Neuron (in vitro differentiated cells): Measurements from ENCODE around the gene RMND5A.

ENCODE experiments used
- H2AFZ ChIP-seq: one replicate; pipeline ENCODE4 v1.6.1; 2013; ENCODE audit warnings: low read depth, mild to moderate bottlenecking, inconsistent platforms, low read length, moderate library complexity
- H3K27me3 ChIP-seq: one replicate; pipeline ENCODE4 v1.6.1; 2013; ENCODE audit warnings: low read length; ENCODE audit not compliant: insufficient read depth
- H3K36me3 ChIP-seq: one replicate; pipeline ENCODE4 v1.6.1; 2013; ENCODE audit warnings: low read length; ENCODE audit not compliant: insufficient read depth
- H3K4me1 ChIP-seq: one replicate; pipeline ENCODE4 v1.6.1; 2013; ENCODE audit warnings: low read length; ENCODE audit not compliant: insufficient read depth
- H3K4me3 ChIP-seq: 2 replicates; pipeline ENCODE4 v1.5.1; 2013; ENCODE audit warnings: mild to moderate bottlenecking, low read length, moderate library complexity
- H3K9me3 ChIP-seq: one replicate; pipeline ENCODE4 v1.6.1; 2013; ENCODE audit warnings: low read length

RMND5A gene

DNA sequence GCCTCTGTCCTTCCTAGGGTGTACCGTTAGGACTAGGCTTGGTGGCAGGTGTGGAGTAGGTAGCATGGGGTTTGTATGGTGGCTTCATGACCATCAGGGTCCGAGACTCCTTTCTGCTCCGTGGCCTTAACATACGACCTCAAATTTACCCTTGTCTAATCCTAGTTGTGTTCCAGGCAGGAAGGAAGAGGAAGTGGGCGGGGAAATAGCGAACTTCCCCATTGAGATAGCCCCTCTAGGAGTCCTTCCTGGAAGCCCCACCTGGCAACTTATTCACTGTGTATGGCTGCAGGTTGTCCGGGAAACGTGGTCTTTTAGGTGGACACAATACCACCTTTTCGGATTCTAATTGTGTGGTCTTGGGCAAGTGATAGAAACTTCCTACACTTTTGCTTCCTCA is 61.3 kb downstream of the RMND5A start:
- H3K27me3 ChIP-seq, result peaks cover 24% of the 10 kb centered on the region
- H3K36me3 ChIP-seq, result no peaks in the 10 kb centered on the region
- no peaks in the 10 kb centered on the region for H3K9me3 ChIP-seq
- no peak overlapping the region for H3K4me3 ChIP-seq
- no peak overlapping the region for H2AFZ ChIP-seq
- H3K4me1 ChIP-seq, result no peaks in the 10 kb centered on the region

DNA sequence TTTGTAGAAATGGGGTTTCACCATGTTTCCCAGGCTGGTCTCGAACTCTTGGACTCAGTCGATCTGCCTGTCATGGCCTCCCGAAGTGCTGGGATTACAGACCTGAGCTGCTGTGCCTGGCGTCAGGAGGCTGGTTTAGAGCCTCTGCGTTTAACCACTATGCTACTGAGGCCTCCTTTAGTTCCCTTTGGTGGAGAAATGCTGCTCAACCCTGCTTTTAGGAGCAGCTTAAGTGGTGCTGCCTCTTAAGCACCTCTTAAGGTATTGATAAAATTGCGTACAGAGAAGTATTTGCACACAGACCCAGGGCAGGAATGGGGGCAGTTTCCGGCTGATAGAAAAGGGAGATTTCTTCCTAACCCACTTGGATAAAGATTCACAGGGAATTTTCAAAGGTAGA is 62.7 kb downstream of the RMND5A start:
- Histone ChIP-seq H3K36me3 (no peaks in the 10 kb centered on the region), H3K9me3 (no peaks in the 10 kb centered on the region), H2AFZ (no peak overlapping the region), H3K4me3 (no peak overlapping the region), H3K27me3 (peaks cover 28% of the 10 kb centered on the region), H3K4me1 (no peaks in the 10 kb centered on the region)

DNA sequence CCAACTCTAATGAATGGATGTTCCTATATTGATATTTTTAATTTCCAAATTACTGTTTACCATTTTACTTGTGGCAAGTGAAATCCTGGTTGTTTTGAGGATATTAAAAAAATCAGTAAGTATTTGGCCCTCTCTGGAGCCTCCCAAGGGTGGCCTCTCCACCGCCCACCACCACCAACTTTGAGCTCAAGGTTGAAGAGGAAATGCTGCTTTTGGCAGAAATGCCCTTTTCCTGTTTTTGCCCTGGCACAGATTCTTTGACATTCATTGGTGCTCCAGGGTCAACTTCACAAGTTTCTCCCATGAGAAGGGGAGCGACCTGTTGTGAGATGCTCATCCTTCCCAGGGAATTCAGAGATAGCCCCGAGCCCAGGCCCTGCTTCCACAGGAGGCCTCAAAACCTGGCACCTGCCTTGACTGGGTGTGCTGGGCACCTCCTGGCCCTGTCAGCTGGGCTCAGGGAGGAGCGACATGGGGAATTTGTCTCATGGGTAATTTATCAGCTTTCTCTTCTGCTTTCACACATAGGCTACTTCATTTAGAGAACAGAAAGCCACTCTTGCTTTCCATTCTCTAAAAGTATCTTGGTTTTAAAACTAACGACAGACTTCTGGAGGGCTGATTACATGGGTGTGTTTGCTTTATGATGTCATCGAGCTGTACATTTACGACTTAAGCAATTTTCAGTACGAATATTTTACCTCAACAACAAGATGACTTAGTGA is 63.7 kb downstream of the RMND5A start:
- Histone ChIP-seq H3K36me3 (no peaks in the 10 kb centered on the region), H2AFZ (no peak overlapping the region), H3K4me1 (no peaks in the 10 kb centered on the region), H3K4me3 (no peak overlapping the region), H3K27me3 (peaks cover 37% of the 10 kb centered on the region), H3K9me3 (no peaks in the 10 kb centered on the region)

DNA sequence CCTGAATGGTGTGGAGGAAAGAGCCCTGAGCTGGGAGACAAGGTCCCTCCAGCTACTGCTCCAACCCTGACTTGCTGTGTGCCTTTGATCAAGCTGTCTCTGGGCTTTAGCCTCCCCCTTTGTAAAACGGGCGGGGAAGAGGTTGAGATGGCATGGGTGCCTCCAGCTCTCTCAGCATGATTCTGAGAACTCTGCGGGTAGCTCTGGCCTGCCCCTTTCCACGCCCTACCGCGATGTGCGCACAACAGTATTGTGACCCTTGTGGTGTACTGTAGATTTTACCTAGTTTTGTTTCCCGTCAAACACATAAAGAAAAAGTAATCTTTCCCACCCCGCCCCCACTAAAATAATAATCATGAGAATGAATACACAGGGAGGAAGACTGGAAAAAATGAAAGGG is 65.4 kb downstream of the RMND5A start:
- no peaks in the 10 kb centered on the region for H3K4me1 ChIP-seq
- no peaks in the 10 kb centered on the region for H3K36me3 ChIP-seq
- H2AFZ ChIP-seq, result no peak overlapping the region
- H3K27me3 ChIP-seq, result peaks cover 54% of the 10 kb centered on the region
- H3K4me3 ChIP-seq, result no peak overlapping the region
- no peaks in the 10 kb centered on the region for H3K9me3 ChIP-seq

DNA sequence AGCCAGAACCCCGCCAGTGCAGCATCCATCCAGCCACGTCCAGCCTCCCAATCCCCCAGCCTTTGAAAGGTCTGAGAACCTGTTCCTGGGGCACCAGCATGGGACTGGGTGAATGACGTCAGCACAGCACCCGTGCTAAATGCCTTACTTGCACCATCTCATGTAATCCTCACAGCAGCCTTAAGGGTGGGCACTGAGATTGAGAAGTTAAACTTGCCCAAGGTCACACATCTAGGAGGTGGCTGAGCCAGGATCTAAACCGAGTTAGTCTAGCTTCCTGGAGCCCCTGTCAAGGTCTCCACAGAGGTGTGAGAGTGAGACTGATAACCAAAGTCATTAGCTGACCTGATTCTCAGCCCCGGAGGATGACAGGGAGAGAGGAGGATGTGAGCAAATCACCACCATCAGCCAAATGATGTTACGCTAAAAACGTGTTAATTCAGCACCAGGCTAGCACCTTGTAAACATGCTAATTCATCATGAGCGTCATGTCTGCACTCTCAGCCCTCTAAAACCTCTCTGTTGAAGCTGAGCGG is 66.0 kb downstream of the RMND5A start:
- Histone ChIP-seq H3K9me3 (no peaks in the 10 kb centered on the region), H3K27me3 (peaks cover 59% of the 10 kb centered on the region), H3K4me1 (no peaks in the 10 kb centered on the region), H2AFZ (no peak overlapping the region), H3K4me3 (no peak overlapping the region), H3K36me3 (no peaks in the 10 kb centered on the region)

DNA sequence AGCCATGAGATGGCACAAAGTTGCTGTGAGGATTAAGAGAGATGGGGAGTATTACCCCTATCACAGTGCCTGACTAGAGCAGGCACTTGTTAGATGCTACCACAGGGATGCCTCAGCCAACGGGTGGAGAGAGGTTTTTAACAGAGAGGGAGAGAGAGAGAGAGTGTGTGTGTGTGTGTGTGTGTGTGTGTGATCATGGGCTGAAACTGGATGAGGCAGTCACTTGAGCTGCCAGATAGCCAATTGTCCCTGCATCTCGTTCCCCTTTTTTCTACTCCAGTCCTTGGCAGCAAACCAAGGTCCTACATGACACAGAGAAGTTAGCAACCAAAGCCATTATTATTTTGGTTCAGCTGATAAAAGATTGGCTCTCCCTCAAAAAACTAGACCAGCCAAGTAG is 67.6 kb downstream of the RMND5A start:
- Histone ChIP-seq H3K9me3 (no peaks in the 10 kb centered on the region), H3K4me1 (peaks cover 4% of the 10 kb centered on the region), H3K4me3 (no peak overlapping the region), H2AFZ (no peak overlapping the region), H3K36me3 (no peaks in the 10 kb centered on the region), H3K27me3 (peaks cover 74% of the 10 kb centered on the region)

DNA sequence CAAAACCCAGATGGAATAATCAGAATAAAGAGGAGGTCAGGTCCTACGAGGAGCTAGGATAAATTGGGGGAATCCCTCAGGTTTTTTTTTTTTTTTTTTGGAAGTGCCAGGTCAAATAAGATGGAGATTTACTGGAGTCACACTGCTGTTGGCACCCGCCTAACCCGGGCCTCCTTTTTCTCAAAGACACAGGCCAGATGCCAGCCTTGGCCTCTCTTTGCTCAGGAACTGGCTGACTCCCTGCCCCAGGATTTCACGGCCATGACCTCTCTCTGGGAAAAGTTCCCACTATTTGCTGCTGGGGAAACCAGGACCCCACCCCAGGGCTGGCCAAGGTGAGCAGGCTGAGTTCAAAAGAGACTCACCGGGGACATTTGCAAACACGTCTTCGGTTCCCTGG is 68.1 kb downstream of the RMND5A start:
- no peaks in the 10 kb centered on the region for H3K9me3 ChIP-seq
- H3K4me1 ChIP-seq, result peaks cover 4% of the 10 kb centered on the region
- H3K27me3 ChIP-seq, result peaks cover 78% of the 10 kb centered on the region
- no peak overlapping the region for H2AFZ ChIP-seq
- H3K4me3 ChIP-seq, result no peak overlapping the region
- H3K36me3 ChIP-seq, result no peaks in the 10 kb centered on the region

DNA sequence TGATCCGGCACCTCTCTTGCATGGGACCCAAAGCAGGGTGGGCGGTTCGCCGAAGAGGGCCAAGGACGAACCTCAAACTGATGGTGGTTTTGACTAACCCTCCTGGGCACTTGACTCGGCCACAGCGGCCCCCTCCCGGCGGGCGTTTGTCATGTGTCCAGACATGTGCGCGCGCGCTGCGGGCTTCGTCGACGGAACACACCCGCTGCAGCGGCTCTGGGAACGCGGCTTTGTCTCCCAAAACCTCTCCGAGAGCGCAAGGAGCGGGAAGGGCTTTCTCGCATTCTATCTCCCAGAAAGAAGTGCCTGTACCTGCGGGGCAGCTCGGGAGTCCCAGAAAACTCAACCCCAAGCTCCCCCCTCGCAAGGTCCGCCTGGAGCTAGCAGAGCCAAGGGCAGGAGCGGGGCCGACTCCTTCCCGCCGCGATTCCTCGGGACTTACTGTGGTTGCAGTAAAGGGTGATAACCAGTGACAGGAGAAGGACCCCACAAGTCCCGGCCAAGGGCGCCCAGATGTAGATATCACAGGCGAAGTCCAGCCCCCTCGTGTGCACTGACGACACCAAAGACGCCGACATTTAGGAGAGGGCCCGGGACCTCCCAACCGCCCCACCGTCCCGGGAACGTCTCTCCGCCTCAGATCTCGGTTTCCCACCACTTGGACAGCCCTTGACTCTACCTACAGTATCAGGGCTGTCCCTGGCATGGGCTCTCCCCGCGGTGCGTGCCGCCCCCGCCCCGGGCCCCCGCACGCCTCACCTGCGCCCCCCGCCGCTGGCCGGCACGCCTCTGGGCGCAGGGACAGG is 69.0 kb downstream of the RMND5A start:
- peak overlapping the region; percentile 85 for H2AFZ ChIP-seq
- H3K4me3 ChIP-seq, result no peak overlapping the region
- H3K9me3 ChIP-seq, result no peaks in the 10 kb centered on the region
- peaks cover 4% of the 10 kb centered on the region for H3K4me1 ChIP-seq
- H3K27me3 ChIP-seq, result peaks cover 79% of the 10 kb centered on the region
- H3K36me3 ChIP-seq, result no peaks in the 10 kb centered on the region

DNA sequence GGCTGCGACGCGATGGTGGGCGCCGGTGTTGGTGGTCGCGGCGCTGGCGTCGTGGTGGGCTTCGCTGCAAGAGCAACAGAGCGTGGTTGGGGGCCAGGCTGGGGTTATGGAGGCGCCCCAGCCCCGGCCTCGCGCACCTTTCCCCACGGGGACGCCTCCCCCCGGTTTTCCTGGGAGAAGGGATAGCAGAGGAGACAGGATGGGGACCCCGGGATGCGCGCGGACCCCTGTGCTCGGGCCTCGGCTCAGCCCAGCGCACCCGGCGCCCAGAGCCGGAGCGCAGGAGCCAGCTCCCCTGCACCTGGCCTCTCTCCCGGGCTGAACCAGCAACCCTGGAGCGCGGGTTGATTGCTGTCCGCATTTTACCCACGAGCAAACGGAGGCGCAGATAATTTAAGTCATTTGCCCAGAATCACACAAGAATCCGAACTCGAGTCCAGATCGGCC is 69.6 kb downstream of the RMND5A start:
- Histone ChIP-seq H3K4me1 (peaks cover 4% of the 10 kb centered on the region), H3K36me3 (no peaks in the 10 kb centered on the region), H3K9me3 (no peaks in the 10 kb centered on the region), H2AFZ (no peak overlapping the region), H3K27me3 (peaks cover 82% of the 10 kb centered on the region), H3K4me3 (no peak overlapping the region)

DNA sequence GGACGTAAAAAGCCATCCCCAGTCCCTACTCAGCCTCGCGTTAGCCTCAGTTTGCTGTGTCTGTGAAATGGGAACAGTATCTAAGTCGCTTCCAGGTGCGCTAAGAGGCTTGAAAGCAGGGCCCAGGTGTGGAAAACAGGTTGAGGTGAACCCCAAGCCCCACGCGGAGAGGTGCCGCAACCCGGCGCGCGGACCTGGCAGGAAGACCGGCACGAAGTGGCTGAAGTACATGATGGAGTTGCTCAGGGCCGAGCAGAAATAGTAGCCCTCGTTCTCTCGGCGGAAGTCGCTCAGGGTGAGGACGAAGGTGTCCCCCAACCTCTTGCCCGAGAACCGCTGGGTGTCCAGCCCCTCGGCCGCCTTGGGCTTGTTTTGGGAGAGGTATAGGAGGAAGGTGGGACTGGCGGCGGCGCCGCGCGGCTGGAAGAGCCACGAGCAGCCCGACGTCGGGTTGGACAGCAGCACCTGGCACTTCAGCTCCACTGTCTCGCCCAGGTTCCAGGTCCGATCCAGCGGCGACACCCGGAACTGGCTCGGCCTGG is 70.1 kb downstream of the RMND5A start:
- H3K27me3 ChIP-seq, result peaks cover 87% of the 10 kb centered on the region
- H2AFZ ChIP-seq, result no peak overlapping the region
- H3K4me1 ChIP-seq, result peaks cover 4% of the 10 kb centered on the region
- H3K9me3 ChIP-seq, result no peaks in the 10 kb centered on the region
- H3K4me3 ChIP-seq, result no peak overlapping the region
- H3K36me3 ChIP-seq, result no peaks in the 10 kb centered on the region

DNA sequence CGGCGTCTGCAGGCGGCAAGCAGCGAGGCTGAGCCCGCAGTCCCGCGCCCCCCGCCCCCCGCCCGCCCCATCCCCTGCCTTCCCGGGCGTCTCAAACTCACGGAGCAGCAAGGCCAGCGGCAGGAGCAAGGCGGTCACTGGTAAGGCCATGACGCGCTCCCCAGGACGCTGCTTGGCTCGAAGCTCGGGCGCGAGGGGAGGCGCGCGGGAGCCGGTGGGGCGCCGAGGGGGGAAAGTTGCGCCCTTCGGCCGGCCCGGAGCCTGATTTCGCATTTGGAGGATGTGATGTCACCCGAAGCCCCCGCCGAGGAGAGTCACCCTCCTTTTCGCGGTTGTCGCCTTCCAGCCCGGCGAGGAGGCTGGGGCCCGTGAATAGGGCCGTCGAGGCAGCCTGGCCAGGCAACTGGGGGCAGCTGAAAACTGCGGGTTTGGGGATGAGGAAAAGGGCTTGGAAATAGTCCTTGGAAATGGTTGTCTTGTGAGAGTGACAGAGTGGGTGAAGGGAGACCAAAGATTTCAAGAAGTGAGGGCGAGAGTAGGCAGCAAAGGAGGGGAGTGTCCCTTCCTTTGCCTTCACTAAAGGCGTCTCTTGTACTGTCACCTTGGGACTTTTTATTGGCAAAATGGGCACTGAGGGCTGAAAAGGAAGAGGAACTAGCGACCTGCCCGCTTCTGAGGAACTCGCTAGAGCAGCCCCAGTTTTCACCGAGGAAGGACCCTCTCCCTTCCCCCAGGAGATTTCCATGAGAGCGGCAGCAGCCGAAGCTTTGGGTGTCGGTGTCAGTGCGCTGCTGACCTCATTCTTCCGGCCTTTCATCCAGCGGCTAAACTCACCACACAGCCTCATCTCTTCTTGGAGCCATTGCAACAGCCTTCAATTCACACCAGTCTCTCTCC is 70.8 kb downstream of the RMND5A start, which contains the start of gene CD8A:
Gene CD8A (minus strand): TSS at position 238 of the 897 bp plus-strand sequence. CDS start 88 bp downstream, at position 150.
- H3K27me3 ChIP-seq, result peaks cover 83% of the 10 kb centered on the region
- no peaks in the 10 kb centered on the region for H3K36me3 ChIP-seq
- H3K9me3 ChIP-seq, result no peaks in the 10 kb centered on the region
- no peak within 1 kb of the TSS for H3K4me3 ChIP-seq
- H3K4me1 ChIP-seq, result peaks cover 4% of the 10 kb centered on the region
- H2AFZ ChIP-seq, result no peak within 1 kb of the TSS

DNA sequence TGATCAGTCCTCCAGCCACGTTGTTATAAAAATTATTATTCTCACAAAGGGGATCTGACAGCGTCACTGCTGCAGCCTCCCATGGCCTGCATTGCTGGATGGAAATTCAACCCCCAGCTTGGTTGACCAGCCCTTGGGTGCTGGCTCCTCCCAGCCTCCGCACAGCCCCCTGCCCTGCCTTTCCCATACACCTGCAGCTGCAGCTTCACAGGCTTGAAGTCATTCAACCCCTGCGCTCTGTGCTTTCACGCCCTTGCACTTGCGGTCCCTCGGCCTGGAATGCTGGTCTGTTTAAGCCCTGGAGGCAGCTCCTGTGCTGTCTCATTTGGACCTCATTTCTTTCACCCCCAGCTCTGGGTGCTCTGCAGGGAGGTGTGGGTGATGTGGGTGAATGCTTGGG is 71.5 kb downstream of the RMND5A start:
- peaks cover 2% of the 10 kb centered on the region for H3K9me3 ChIP-seq
- H3K36me3 ChIP-seq, result no peaks in the 10 kb centered on the region
- peaks cover 4% of the 10 kb centered on the region for H3K4me1 ChIP-seq
- H3K4me3 ChIP-seq, result no peak overlapping the region
- no peak overlapping the region for H2AFZ ChIP-seq
- H3K27me3 ChIP-seq, result peaks cover 78% of the 10 kb centered on the region
